ENCODE results near the gene RRP15. TPM values are rescaled to one million over a fixed set of nuclear protein-coding genes. Genes with fewer than 3 reads are reported as not detected.
A peak's percentile ranks its signal among the peaks of the same experiment; 100 is the strongest.

Gene RRP15
- total RNA-seq, 1 donor from 2014 or later: 1.9 TPM

- intact Hi-C loops (cut with DNase I): loop anchor here (2.0 kb wide), 1 partner anchor 17 kb away; no protein-coding TSS in a partner anchor
- DNase-seq (ENCODE audit: low spot score in 2 of 2): no peak
- Histone ChIP-seq H3K27ac (peak overlapping the region; percentile 46 to 80), H3K27me3 (no peaks in the 10 kb centered on the region), H3K4me1 (peaks cover 12 to 20% of the 10 kb centered on the region in 2 donors), H3K36me3 (no peaks in the 10 kb centered on the region), H3K4me3 (no peak overlapping the region), H3K9me3 (no peaks in the 10 kb centered on the region)
- TF ChIP-seq, protein P1, sequence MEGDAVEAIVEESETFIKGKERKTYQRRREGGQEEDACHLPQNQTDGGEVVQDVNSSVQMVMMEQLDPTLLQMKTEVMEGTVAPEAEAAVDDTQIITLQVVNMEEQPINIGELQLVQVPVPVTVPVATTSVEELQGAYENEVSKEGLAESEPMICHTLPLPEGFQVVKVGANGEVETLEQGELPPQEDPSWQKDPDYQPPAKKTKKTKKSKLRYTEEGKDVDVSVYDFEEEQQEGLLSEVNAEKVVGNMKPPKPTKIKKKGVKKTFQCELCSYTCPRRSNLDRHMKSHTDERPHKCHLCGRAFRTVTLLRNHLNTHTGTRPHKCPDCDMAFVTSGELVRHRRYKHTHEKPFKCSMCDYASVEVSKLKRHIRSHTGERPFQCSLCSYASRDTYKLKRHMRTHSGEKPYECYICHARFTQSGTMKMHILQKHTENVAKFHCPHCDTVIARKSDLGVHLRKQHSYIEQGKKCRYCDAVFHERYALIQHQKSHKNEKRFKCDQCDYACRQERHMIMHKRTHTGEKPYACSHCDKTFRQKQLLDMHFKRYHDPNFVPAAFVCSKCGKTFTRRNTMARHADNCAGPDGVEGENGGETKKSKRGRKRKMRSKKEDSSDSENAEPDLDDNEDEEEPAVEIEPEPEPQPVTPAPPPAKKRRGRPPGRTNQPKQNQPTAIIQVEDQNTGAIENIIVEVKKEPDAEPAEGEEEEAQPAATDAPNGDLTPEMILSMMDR (IDR thresholded peaks at IDR 0.05): no peak
Measured at GRCh38 chr1:218364028-218364710, 79.1 kb downstream of the RRP15 start.

GRCh38 chr1:218365226-218365999 lies 80.3 kb downstream of the RRP15 start:
- peaks cover 15 to 22% of the 10 kb centered on the region in 2 donors for H3K4me1 ChIP-seq
- no peaks in the 10 kb centered on the region for H3K9me3 ChIP-seq
- TF ChIP-seq, protein P1 (IDR thresholded peaks at IDR 0.05): no peak
- no peaks in the 10 kb centered on the region for H3K27me3 ChIP-seq
- peak overlapping the region; percentile 46 to 80 for H3K27ac ChIP-seq
- intact Hi-C loops (cut with DNase I): loop anchor here (2.0 to 5.0 kb wide), 3 partner anchors 19 to 132 kb away; no protein-coding TSS in a partner anchor
- H3K4me3 ChIP-seq: peak overlapping the region in 1 of 2 donors; percentile 27
- no peaks in the 10 kb centered on the region for H3K36me3 ChIP-seq
- peak in 1 of 2 donors; percentile 92 for DNase-seq (ENCODE audit: low spot score in 2 of 2)

DNA sequence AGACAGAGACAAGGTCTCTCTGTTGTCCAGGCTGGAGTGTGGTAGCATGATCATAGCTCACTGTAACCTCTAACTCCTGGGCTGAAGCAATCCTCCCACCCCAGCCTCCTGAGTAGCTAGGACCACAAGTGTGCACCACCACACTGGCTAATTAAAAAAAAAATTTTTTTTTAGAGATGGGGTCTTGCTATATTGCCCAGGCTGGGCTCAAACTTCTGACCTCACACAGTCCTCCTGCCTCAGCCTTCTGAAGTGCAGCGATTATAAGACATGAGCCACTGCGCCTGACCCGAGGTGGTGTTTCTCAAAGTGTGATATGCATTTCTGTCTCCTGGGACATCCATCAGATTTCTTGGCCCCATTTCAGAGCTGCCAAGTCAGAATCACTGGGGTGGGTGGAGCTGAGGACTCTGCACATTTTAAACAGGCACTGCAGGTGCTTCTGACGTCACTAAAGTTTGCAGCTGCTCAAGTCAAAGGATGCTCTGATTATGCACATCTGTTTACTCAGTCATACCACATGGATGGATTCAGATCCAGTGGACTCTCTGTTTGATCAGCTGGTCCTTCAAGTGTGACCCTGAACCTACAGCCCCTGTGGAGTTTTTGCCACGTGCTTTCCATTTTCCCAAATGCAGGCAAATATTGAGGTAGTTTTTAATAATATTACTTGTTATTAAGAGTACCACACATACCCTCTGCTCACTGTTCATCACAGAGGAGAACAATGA lies 81.4 kb downstream of the RRP15 start:
- H3K4me3 ChIP-seq: no peak overlapping the region
- H3K36me3 ChIP-seq: no peaks in the 10 kb centered on the region
- DNase-seq (ENCODE audit: low spot score in 2 of 2): no peak
- intact Hi-C loops (cut with DNase I): loop anchor here (5.0 kb wide), 2 partner anchors 96 to 131 kb away; no protein-coding TSS in a partner anchor
- no peaks in the 10 kb centered on the region for H3K27me3 ChIP-seq
- H3K9me3 ChIP-seq: no peaks in the 10 kb centered on the region
- TF ChIP-seq, protein P1 (IDR thresholded peaks at IDR 0.05): no peak
- H3K4me1 ChIP-seq: peaks cover 18 to 27% of the 10 kb centered on the region in 2 donors
- H3K27ac ChIP-seq: peak overlapping the region; percentile 27 to 80

GRCh38 chr1:218367118-218367517 lies 82.0 kb downstream of the RRP15 start:
- Histone ChIP-seq H3K36me3 (no peaks in the 10 kb centered on the region), H3K4me3 (no peak overlapping the region), H3K27ac (no peak overlapping the region), H3K9me3 (no peaks in the 10 kb centered on the region), H3K27me3 (no peaks in the 10 kb centered on the region), H3K4me1 (peaks cover 18 to 27% of the 10 kb centered on the region in 2 donors)
- intact Hi-C loops (cut with DNase I): loop anchor here (5.0 kb wide), 2 partner anchors 95 to 130 kb away; no protein-coding TSS in a partner anchor
- TF ChIP-seq, protein P1 (IDR thresholded peaks at IDR 0.05): no peak
- DNase-seq (ENCODE audit: low spot score in 2 of 2): no peak

DNA sequence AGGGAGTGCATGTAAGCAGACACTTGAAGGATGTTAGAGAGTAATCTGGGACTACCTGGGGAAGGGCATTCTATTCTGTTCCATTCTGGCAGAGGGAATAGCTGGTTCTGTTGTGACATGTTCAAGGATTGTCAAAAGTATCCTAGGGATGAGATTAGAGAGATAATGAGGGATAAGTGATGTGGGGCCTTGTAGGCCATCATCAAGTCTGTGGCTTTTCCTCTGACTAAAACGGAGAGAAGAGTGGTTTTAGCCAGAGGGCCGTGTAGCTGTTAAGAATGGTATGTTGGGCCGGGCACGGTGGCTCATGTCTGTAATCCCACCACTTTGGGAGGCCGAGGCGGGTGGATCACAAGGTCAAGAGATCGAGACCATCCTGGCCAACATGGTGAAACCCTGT lies 83.6 kb downstream of the RRP15 start:
- peak overlapping the region in 1 of 2 donors; percentile 5 for H3K27ac ChIP-seq
- TF ChIP-seq, protein P1 (IDR thresholded peaks at IDR 0.05): no peak
- intact Hi-C loops (cut with DNase I): loop anchor here (5.0 kb wide), 2 partner anchors 94 to 129 kb away; no protein-coding TSS in a partner anchor
- no peaks in the 10 kb centered on the region for H3K9me3 ChIP-seq
- no peak for DNase-seq (ENCODE audit: low spot score in 2 of 2)
- no peak overlapping the region for H3K4me3 ChIP-seq
- no peaks in the 10 kb centered on the region for H3K36me3 ChIP-seq
- no peaks in the 10 kb centered on the region for H3K27me3 ChIP-seq
- H3K4me1 ChIP-seq: peaks cover 18 to 29% of the 10 kb centered on the region in 2 donors
